Endothelial cell of umbilical vein (primary cell): ENCODE data around the gene DDR1. TPM values are rescaled to one million over a fixed set of nuclear protein-coding genes. Genes with fewer than 3 reads are reported as not detected.

Experiments used
- BruUV-seq: library from RNA; stranded (reverse); fragments of 400-500 nt; replicated peaks from 2 replicates; lab custom pipeline; 2021; lab: Mats Ljungman, UMichigan
- CTCF ChIA-PET: fragments of 300-600, 350-600 bp; sonication (Branson Sonifier 250); formaldehyde crosslinking; loops from one replicate; lab custom pipeline; 2021; ENCODE audit warnings: antibody characterized with exemption, inconsistent platforms; lab: Charles Lee
- POLR2A ChIA-PET: fragments of 300-600, 350-600 bp; sonication (Branson Sonifier 250); formaldehyde crosslinking; loops from one replicate; lab custom pipeline; 2021; ENCODE audit warnings: antibody characterized with exemption, inconsistent platforms; lab: Charles Lee
- DNase-seq: peaks from one replicate; pipeline ENCODE4 v3.0.0-alpha.2; 2011; ENCODE audit warnings: low read depth, low spot score
- FAIRE-seq: peaks from 2 replicates; lab custom pipeline; 2011; peaks lifted over from hg19 to GRCh38; lab: Jason Lieb, UNC
- H2AFZ ChIP-seq: 2 replicates; pipeline ENCODE4 v1.6.0; 2012; ENCODE audit warnings: low read depth, low read length, control low read depth, inconsistent platforms
- H3K27ac ChIP-seq: 2 replicates; pipeline ENCODE4 v1.5.1; 2011; ENCODE audit warnings: low read depth, mild to moderate bottlenecking, control low read depth, low read length, moderate library complexity; ENCODE audit not compliant: insufficient read depth
- H3K27me3 ChIP-seq, 2 experiments: 2 replicates each; pipeline versions ENCODE4 v1.6.0 to v1.6.1; 2011; ENCODE audit warnings: low read length in 2 of 2, mixed read lengths in 1 of 2; ENCODE audit not compliant: control insufficient read depth in 2 of 2, insufficient read depth in 2 of 2
- H3K36me3 ChIP-seq, 2 experiments: 2 replicates in 1 of 2; 3 replicates in 1 of 2; pipeline ENCODE4 v1.5.1; 2011; ENCODE audit warnings: low read length in 2 of 2, mild to moderate bottlenecking in 1 of 2, moderate library complexity in 1 of 2; ENCODE audit not compliant: control insufficient read depth in 2 of 2, insufficient read depth in 2 of 2; ENCODE audit errors: extremely low read depth in 1 of 2
- H3K4me1 ChIP-seq: 3 replicates; pipeline ENCODE4 v1.5.1; 2011; ENCODE audit warnings: mild to moderate bottlenecking, low read length; ENCODE audit not compliant: control insufficient read depth, insufficient read depth; ENCODE audit errors: extremely low read depth
- H3K4me2 ChIP-seq: 2 replicates; pipeline ENCODE4 v1.6.1; 2011; ENCODE audit warnings: low read length, control low read depth, mixed read lengths; ENCODE audit not compliant: insufficient read depth
- H3K4me3 ChIP-seq, 3 experiments: fragments of 200-600 bp in 1 of 3; sonication (generic), shearing (Covaris generic) in 1 of 3; replicated peaks in 1 of 3; 2 replicates each; pipeline ENCODE4 v1.5.1; 2011 to 2016; ENCODE audit warnings: control low read depth in 3 of 3, low read length in 3 of 3, mild to moderate bottlenecking in 2 of 3, inconsistent platforms in 1 of 3, low read depth in 1 of 3, moderate library complexity in 1 of 3; ENCODE audit not compliant: insufficient read depth in 1 of 3
- H3K79me2 ChIP-seq: 2 replicates; pipeline ENCODE4 v1.6.0; 2012; ENCODE audit warnings: low read length, inconsistent platforms; ENCODE audit not compliant: control insufficient read depth, insufficient read depth
- H3K9ac ChIP-seq: replicated peaks from 2 replicates; pipeline ENCODE3; 2011; ENCODE audit warnings: low read length, control low read depth; ENCODE audit not compliant: insufficient read depth; ENCODE audit errors: extremely low read depth
- H3K9me1 ChIP-seq: replicated peaks from 3 replicates; pipeline ENCODE4 v1.6.0; 2011; ENCODE audit warnings: mild to moderate bottlenecking, low read length; ENCODE audit not compliant: control insufficient read depth, insufficient read depth; ENCODE audit errors: extremely low read depth
- H3K9me3 ChIP-seq: replicated peaks from 2 replicates; pipeline ENCODE4 v1.5.1; 2012; ENCODE audit warnings: low read length, inconsistent platforms; ENCODE audit not compliant: control insufficient read depth, insufficient read depth
- H4K20me1 ChIP-seq: replicated peaks from 2 replicates; pipeline ENCODE3; 2011; ENCODE audit warnings: mild to moderate bottlenecking, low read length; ENCODE audit not compliant: control insufficient read depth, insufficient read depth; ENCODE audit errors: extremely low read depth
- EZH2 ChIP-seq: IDR thresholded peaks from 2 replicates; pipeline ENCODE4 v1.6.1; 2012; ENCODE audit warnings: borderline replicate concordance, low read depth, mild to moderate bottlenecking, moderate library complexity, low read length, inconsistent platforms; ENCODE audit not compliant: severe bottlenecking
- FOS ChIP-seq: IDR thresholded peaks from 2 replicates; pipeline ENCODE4 v1.6.1; 2011; ENCODE audit warnings: mild to moderate bottlenecking, low read length, moderate library complexity, borderline replicate concordance; ENCODE audit not compliant: insufficient read depth
- GATA2 ChIP-seq: IDR thresholded peaks from 2 replicates; pipeline ENCODE4 v1.7.0; 2011; ENCODE audit warnings: low read depth, mild to moderate bottlenecking, moderate library complexity, mixed read lengths, low read length; ENCODE audit not compliant: insufficient read length, insufficient read depth
- JUN ChIP-seq: IDR thresholded peaks from 2 replicates; pipeline ENCODE4 v1.6.1; 2011; ENCODE audit warnings: borderline replicate concordance, low read depth; ENCODE audit not compliant: insufficient read length, insufficient read depth
- MYC ChIP-seq: IDR thresholded peaks from one replicate; pipeline ENCODE4 v1.6.1; 2011; ENCODE audit warnings: mild to moderate bottlenecking, low read depth, low read length
- POLR2A ChIP-seq: IDR thresholded peaks from 2 replicates; pipeline ENCODE4 v1.6.1; 2012; ENCODE audit warnings: low read depth, mild to moderate bottlenecking, control low read depth, low read length
- POLR2AphosphoS5 ChIP-seq: IDR thresholded peaks from 2 replicates; pipeline ENCODE4 v1.6.1; 2012; ENCODE audit warnings: low read depth, mild to moderate bottlenecking, control low read depth, low read length, moderate library complexity; ENCODE audit not compliant: insufficient read depth
- dilution Hi-C: fragments of 300-500 bp; cut with MboI; formaldehyde crosslinking; loops from one replicate; pipeline ENCODE4 v1.15.0; 2019; ENCODE audit warnings: low sequenced_read_pairs; ENCODE audit not compliant: extremely low pct_ligation_motif_present
- intact Hi-C: fragments of 100-400 bp; cut with micrococcal nuclease; formaldehyde crosslinking; loops from one replicate; pipeline ENCODE4 v1.10.0; 2022
- polyA plus RNA-seq, 4 experiments: library from polyadenylated mRNA; depleted of rRNA in 3 of 4; stranded (reverse) in 3 of 4; unstranded in 1 of 4; fragments of >200 nt; gene quantifications; 2 replicates each; pipeline versions ENCODE4 v1.2.1 to v1.2.3, GENCODE V29; 2011 to 2012; ENCODE audit warnings: missing spikeins in 1 of 4
- total RNA-seq: library from RNA; stranded (reverse); gene quantifications from 2 replicates; pipeline ENCODE4 v1.2.3, GENCODE V29; 2021
- TF ChIP-seq, protein P1 (sequence below), 2 donors: IDR thresholded peaks; 1 replicate in 1 of 2; 2 replicates in 1 of 2; pipeline ENCODE4 v1.5.1; 2011; ENCODE audit warnings: low read length in 2 of 2, mild to moderate bottlenecking in 2 of 2, moderate library complexity in 2 of 2, control low read depth in 1 of 2, inconsistent platforms in 1 of 2, low read depth in 1 of 2; ENCODE audit not compliant: insufficient read depth in 1 of 2; ENCODE audit errors: extremely low read depth in 1 of 2
- TF ChIP-seq, protein P2 (sequence below): IDR thresholded peaks from 2 replicates; pipeline ENCODE4 v1.6.1; 2011; ENCODE audit not compliant: insufficient read depth, insufficient read length

The DDR1 gene
- total and polyA plus RNA-seq, 2 donors (not counting 3 experiments of a cell fraction or from before 2014, with no cell fraction given), result 8.8 to 22.9 TPM

DNA sequence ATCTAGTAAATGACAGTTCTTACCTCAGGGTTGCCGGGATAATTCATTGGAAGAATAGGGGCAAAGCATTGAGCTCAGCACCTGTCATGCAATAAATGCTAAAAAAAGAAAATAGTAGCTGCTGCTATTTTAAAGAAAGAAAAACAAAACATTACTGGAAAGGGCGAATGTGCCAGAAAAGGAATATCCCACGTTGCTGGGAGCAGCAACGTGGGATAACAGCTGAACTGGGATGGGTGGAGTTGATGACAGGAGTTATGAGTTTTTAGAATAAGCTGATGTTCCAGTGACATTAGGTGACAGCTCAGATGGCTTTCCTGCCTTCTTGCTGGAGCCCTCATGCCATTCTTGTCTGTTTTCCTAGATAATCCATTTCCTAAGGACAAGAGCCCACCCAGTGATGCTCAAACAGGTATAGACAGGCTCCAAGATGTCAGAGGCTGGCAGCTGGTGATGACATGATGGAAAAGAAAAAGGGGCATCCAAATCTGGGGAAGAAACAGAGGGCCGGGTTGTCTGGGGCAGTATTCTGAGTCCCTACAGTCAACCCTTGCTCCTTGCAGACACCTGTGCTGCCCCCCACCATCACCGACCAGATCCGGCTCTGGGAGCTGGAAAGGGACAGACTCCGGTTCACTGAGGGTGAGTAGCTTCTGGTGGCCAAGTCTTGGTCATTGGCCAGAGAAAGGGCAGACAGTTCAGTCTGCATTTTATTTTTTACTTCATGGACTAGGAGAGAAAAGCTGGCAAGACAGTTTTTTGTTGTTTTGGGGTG is 28.6 kb downstream of the DDR1 start:
- Histone ChIP-seq H3K9me1 (no peaks in the 10 kb centered on the region), H3K4me1 (peaks cover 32% of the 10 kb centered on the region), H3K9ac (no peak overlapping the region), H3K79me2 (peaks cover 14% of the 10 kb centered on the region), H4K20me1 (no peaks in the 10 kb centered on the region), H3K27me3 (no peaks in the 10 kb centered on the region), H3K4me2 (no peak overlapping the region), H2AFZ (no peak overlapping the region), H3K27ac (no peak overlapping the region), H3K9me3 (no peaks in the 10 kb centered on the region), H3K36me3 (peaks cover 7 to 31% of the 10 kb centered on the region in 2 experiments), H3K4me3 (no peak overlapping the region)
- FAIRE-seq, result no peak
- ChIA-PET CTCF (interaction anchor here (0.5 to 7.6 kb wide), 24 partner anchors 8 to 241 kb away, joined by 3 to 142 read pairs (median 4); partner anchors contain the start of gene DHX16), POLR2A (interaction anchor here (0.6 to 0.9 kb wide), 2 partner anchors 84 to 103 kb away, joined by 3 read pairs; no protein-coding TSS in a partner anchor)
- dilution Hi-C loops (no loop called here), intact Hi-C loops (no loop called here)
- no peak for DNase-seq
- no peak for TF ChIP-seq JUN
- TF ChIP-seq, protein P1, sequence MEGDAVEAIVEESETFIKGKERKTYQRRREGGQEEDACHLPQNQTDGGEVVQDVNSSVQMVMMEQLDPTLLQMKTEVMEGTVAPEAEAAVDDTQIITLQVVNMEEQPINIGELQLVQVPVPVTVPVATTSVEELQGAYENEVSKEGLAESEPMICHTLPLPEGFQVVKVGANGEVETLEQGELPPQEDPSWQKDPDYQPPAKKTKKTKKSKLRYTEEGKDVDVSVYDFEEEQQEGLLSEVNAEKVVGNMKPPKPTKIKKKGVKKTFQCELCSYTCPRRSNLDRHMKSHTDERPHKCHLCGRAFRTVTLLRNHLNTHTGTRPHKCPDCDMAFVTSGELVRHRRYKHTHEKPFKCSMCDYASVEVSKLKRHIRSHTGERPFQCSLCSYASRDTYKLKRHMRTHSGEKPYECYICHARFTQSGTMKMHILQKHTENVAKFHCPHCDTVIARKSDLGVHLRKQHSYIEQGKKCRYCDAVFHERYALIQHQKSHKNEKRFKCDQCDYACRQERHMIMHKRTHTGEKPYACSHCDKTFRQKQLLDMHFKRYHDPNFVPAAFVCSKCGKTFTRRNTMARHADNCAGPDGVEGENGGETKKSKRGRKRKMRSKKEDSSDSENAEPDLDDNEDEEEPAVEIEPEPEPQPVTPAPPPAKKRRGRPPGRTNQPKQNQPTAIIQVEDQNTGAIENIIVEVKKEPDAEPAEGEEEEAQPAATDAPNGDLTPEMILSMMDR (IDR thresholded peaks at IDR 0.05; ENCODE audit: extremely low read depth in 1 of 2, insufficient read depth in 1 of 2, low read depth in 1 of 2, low read length in 2 of 2), result no peak
- no peak for TF ChIP-seq POLR2AphosphoS5
- TF ChIP-seq, protein P2, sequence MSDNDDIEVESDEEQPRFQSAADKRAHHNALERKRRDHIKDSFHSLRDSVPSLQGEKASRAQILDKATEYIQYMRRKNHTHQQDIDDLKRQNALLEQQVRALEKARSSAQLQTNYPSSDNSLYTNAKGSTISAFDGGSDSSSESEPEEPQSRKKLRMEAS, result no peak
- TF ChIP-seq MYC, result no peak
- TF ChIP-seq POLR2A, result no peak
- no peak for TF ChIP-seq EZH2
- no peak for TF ChIP-seq GATA2
- no peak for TF ChIP-seq FOS
- no TSS peak for BruUV-seq
